Right atrium auricular region (tissue), 2 donors: ENCODE data around the gene CBR3. TPM values are rescaled to one million over a fixed set of nuclear protein-coding genes. Genes with fewer than 3 reads are reported as not detected.
"Not testable (repeated sequence)": the region's sequence is repeated elsewhere in the genome, so short reads cannot be mapped to it uniquely, and the experiment has no call there.

ENCODE experiments used
- DNase-seq: peaks from one replicate; pipeline ENCODE4 v3.0.0-alpha.2; 2019; ENCODE audit warnings: low spot score
- H3K27ac ChIP-seq, 2 donors: fragments of 200-600 bp; sonication (generic); 1 replicate in 1 of 2; 2 replicates in 1 of 2; pipeline ENCODE4 v1.5.1; 2016 to 2019
- H3K27me3 ChIP-seq, 2 donors: fragments of 200-600 bp; sonication (generic); one replicate each; pipeline versions ENCODE4 v1.5.1 to v1.6.0; 2017 to 2019
- H3K36me3 ChIP-seq: fragments of 200-600 bp; sonication (generic); one replicate; pipeline ENCODE4 v1.5.1; 2016
- H3K4me1 ChIP-seq, 2 donors: fragments of 200-600 bp; sonication (generic); one replicate each; pipeline versions ENCODE4 v1.5.1 to v1.6.0; 2017 to 2019
- H3K4me3 ChIP-seq, 2 donors: fragments of 200-600 bp; sonication (generic); 1 replicate in 1 of 2; 2 replicates in 1 of 2; pipeline ENCODE4 v1.5.1; 2017 to 2019; ENCODE audit warnings: mild to moderate bottlenecking in 1 of 2, moderate library complexity in 1 of 2
- H3K9me3 ChIP-seq, 2 donors: fragments of 200-600 bp; sonication (generic); one replicate each; pipeline ENCODE4 v1.5.1; 2019
- total RNA-seq, 2 donors: library from RNA; depleted of rRNA; stranded (reverse); fragments of >200 nt; gene quantifications; one replicate each; pipeline ENCODE4 v1.1.0, GENCODE V29; 2016
- TF ChIP-seq, protein P1 (sequence below), 2 donors: fragments of 200-600 bp; sonication (generic); IDR thresholded peaks; one replicate each; pipeline ENCODE4 v1.5.1; 2019; ENCODE audit warnings: antibody characterized with exemption in 2 of 2

CBR3 gene
- total RNA-seq, 2 donors from 2014 or later, result 1.8 to 8.2 TPM

DNA sequence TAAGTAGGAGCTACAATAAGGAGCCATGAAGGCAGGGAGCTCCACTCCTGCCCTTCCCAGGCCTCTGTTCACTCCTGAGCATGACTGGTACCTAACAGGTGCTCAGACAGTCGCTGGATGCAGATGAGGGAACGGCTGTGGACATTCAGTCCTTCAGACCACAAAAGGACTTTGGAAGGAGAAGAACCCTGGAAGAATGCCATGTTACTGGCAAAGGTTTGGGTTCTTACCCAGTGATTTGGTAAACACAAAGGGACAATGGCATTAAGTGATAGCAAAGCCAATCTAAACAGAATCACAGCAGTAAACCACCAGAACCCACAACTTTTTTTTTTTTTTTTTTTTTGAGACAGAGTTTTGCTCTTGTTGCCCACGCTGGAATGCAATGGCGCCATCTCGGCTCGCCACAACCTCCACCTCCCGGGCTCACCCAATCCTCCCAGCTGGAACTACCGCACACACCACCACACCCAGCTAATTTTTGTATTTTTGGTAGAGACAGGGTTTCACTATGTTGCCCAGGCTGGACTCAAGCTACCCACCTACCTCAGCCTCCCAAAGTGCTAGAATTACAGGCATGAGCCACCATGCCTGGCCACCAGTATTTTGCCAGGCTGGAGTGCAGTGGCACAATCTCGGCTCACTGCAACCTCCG lies 7.5 kb upstream of the CBR3 start:
- H3K4me1 ChIP-seq, result peaks cover 0 to 17% of the 10 kb centered on the region in 2 donors
- H3K36me3 ChIP-seq, result no peaks in the 10 kb centered on the region
- TF ChIP-seq, protein P1, sequence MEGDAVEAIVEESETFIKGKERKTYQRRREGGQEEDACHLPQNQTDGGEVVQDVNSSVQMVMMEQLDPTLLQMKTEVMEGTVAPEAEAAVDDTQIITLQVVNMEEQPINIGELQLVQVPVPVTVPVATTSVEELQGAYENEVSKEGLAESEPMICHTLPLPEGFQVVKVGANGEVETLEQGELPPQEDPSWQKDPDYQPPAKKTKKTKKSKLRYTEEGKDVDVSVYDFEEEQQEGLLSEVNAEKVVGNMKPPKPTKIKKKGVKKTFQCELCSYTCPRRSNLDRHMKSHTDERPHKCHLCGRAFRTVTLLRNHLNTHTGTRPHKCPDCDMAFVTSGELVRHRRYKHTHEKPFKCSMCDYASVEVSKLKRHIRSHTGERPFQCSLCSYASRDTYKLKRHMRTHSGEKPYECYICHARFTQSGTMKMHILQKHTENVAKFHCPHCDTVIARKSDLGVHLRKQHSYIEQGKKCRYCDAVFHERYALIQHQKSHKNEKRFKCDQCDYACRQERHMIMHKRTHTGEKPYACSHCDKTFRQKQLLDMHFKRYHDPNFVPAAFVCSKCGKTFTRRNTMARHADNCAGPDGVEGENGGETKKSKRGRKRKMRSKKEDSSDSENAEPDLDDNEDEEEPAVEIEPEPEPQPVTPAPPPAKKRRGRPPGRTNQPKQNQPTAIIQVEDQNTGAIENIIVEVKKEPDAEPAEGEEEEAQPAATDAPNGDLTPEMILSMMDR (IDR thresholded peaks at IDR 0.05), result no peak
- no peaks in the 10 kb centered on the region for H3K27me3 ChIP-seq
- no peak overlapping the region for H3K27ac ChIP-seq
- no peaks in the 10 kb centered on the region for H3K9me3 ChIP-seq
- peak; percentile 38 for DNase-seq
- no peak overlapping the region for H3K4me3 ChIP-seq

DNA sequence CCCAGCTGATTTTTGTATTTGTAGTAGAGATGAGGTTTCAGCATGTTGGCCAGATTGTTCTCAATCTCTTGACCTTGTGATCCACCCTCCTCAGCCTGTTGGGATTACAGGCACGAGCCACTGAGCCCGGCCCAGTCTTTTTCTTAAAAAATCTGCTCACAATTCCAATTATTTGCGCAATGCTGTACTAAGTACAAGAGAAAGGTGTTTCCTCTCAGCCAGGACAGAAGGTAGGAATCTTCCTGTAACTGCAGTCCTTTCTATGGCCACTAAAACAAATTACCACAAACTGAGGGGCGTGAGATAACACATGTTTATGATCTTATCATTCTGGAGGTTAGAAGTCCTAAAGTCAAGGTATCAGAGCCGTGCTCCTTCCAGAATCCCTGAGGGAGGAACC lies 6.9 kb upstream of the CBR3 start:
- H3K27ac ChIP-seq, result no peak overlapping the region
- H3K27me3 ChIP-seq, result no peaks in the 10 kb centered on the region
- peaks cover 0 to 17% of the 10 kb centered on the region in 2 donors for H3K4me1 ChIP-seq
- TF ChIP-seq, protein P1 (IDR thresholded peaks at IDR 0.05), result no peak
- no peaks in the 10 kb centered on the region for H3K9me3 ChIP-seq
- H3K4me3 ChIP-seq, result no peak overlapping the region
- H3K36me3 ChIP-seq, result no peaks in the 10 kb centered on the region
- DNase-seq, result no peak

DNA sequence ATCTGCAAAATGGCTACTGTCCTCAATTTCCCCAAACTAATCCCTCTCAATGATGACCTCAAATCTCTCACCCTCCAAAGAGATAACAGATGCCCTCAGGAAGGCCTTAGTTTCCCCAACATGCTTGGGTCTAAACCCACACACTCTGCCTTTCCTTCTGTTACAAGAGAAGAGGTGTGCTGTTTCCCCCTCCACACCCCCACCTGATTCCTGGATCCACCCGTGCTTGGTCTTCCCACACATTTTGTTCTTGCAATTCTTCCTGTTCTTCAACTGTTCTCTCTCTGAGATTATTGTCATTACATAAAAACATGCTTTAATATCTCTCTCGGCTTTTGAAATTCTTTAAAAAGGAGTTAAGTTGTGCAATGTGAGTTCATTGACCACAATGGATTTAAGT lies 5.7 kb upstream of the CBR3 start:
- Histone ChIP-seq H3K4me1 (peaks cover 0 to 22% of the 10 kb centered on the region in 2 donors), H3K27ac (no peak overlapping the region), H3K9me3 (no peaks in the 10 kb centered on the region), H3K4me3 (no peak overlapping the region), H3K27me3 (no peaks in the 10 kb centered on the region), H3K36me3 (no peaks in the 10 kb centered on the region)
- no peak for DNase-seq
- TF ChIP-seq, protein P1 (IDR thresholded peaks at IDR 0.05), result no peak

DNA sequence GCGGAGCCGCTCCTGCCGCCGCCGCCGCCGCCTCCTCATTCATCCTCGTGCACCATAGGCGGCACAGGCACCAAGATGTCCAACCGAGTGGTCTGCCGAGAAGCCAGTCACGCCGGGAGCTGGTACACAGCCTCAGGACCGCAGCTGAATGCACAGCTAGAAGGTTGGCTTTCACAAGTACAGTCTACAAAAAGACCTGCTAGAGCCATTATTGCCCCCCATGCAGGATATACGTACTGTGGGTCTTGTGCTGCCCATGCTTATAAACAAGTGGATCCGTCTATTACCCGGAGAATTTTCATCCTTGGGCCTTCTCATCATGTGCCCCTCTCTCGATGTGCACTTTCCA lies 4.5 kb upstream of the CBR3 start:
- H3K27me3 ChIP-seq, H3K36me3 ChIP-seq, H3K9me3 ChIP-seq, DNase-seq: not testable (repeated sequence)
- H3K4me3 ChIP-seq, result peak overlapping the region; percentile 49 to 64
- peak overlapping the region in 1 of 2 donors; percentile 53 for H3K27ac ChIP-seq
- H3K4me1 ChIP-seq, result peaks cover 0 to 25% of the 10 kb centered on the region in 2 donors

DNA sequence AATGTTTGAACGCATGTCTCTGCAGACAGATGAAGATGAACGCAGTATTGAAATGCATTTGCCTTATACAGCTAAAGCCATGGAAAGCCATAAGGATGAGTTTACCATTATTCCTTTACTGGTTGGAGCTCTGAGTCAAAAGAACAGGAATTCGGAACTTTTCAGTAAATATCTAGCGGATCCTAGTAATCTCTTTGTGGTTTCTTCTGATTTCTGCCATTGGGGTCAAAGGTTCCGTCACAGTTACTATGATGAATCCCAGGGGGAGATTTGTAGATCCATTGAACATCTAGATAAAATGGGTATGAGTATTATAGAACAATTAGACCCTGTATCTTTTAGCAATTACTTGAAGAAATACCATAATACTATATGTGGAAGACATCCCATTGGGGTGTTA lies 4.0 kb upstream of the CBR3 start:
- not testable (repeated sequence) for H3K27ac ChIP-seq, H3K27me3 ChIP-seq, H3K4me3 ChIP-seq, H3K9me3 ChIP-seq, DNase-seq, H3K36me3 ChIP-seq
- peaks cover 0 to 24% of the 10 kb centered on the region in 2 donors for H3K4me1 ChIP-seq

DNA sequence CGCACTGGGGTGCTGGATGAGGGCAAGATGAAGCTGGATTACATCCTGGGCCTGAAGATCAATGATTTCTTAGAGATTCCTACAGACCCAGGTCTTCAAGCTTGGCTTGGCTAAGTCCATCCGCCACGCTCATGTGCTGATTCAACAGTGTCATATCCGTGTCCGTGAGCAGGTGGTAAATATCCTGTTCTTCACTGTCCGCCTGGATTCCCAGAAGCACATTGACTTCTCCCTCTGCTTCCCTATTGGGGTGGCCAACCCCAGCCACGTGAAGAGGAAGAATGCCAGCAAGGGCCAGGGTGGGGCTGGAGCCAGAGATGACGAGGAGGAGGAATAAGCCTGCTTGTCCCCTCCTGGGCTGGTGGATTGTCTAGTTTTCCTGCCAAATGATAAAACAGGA lies 2.2 kb upstream of the CBR3 start:
- DNase-seq, result no peak
- Histone ChIP-seq H3K9me3 (no peaks in the 10 kb centered on the region), H3K4me1 (peaks cover 0 to 23% of the 10 kb centered on the region in 2 donors), H3K4me3 (no peak overlapping the region), H3K27ac (no peak overlapping the region), H3K27me3 (no peaks in the 10 kb centered on the region), H3K36me3 (no peaks in the 10 kb centered on the region)
- TF ChIP-seq, protein P1 (IDR thresholded peaks at IDR 0.05), result no peak
